ENCODE results near the gene NTRK3.

Gene NTRK3

GRCh38 chr15:88178631-88179030 is 77.9 kb downstream of the NTRK3 start:
- Histone ChIP-seq H4K8ac (ENCODE audit: low read depth, low read length) (no peak overlapping the region), H2BK120ac (ENCODE audit: insufficient read depth, low read length, poor library complexity) (no peak overlapping the region), H3K79me1 (ENCODE audit: low read length) (no peaks in the 10 kb centered on the region), H2BK5ac (ENCODE audit: low read depth, low read length, poor library complexity) (no peak overlapping the region), H2AFZ (ENCODE audit: insufficient read depth, low read length, poor library complexity) (no peak overlapping the region), H3K79me2 (ENCODE audit: control insufficient read depth, insufficient read depth, low read length, poor library complexity) (no peaks in the 10 kb centered on the region), H4K12ac (ENCODE audit: low read depth, low read length) (no peak overlapping the region), H3K18ac (ENCODE audit: low read length) (no peak overlapping the region), H3K9me3 (ENCODE audit: insufficient read depth, low read depth, low read length) (no peaks in the 10 kb centered on the region), H2BK12ac (ENCODE audit: low read length) (no peak overlapping the region), H3K27me3 (ENCODE audit: insufficient read depth, low read length) (no peaks in the 10 kb centered on the region), H3K27ac (ENCODE audit: low read depth, low read length) (no peak overlapping the region), H3K4me3 (ENCODE audit: low read depth, low read length) (no peak overlapping the region), H3K9ac (ENCODE audit: low read length) (no peak overlapping the region), H3K14ac (ENCODE audit: low read length) (no peak overlapping the region), H3K4me1 (ENCODE audit: control insufficient read depth in 1 of 2, insufficient read depth in 2 of 2, low read length in 2 of 2) (no peaks in the 10 kb centered on the region), H2AK5ac (ENCODE audit: low read length) (no peak overlapping the region), H3K4ac (ENCODE audit: low read depth, low read length) (no peak overlapping the region), H3K23ac (ENCODE audit: low read length) (no peak overlapping the region), H3K36me3 (ENCODE audit: control insufficient read depth in 1 of 2, insufficient read depth in 2 of 2, low read length in 2 of 2) (no peaks in the 10 kb centered on the region), H3K4me2 (ENCODE audit: low read length) (no peak overlapping the region), H4K91ac (ENCODE audit: low read depth, low read length) (no peak overlapping the region)
- DNase-seq, result no peak
- WGBS (ENCODE audit: extremely low coverage, insufficient coverage, insufficient read length), result no CpG with 5 or more reads among the region's 5 CpGs

GRCh38 chr15:88177451-88177850 is 79.1 kb downstream of the NTRK3 start:
- no CpG with 5 or more reads among the region's 1 CpG for WGBS (ENCODE audit: extremely low coverage, insufficient coverage, insufficient read length)
- Histone ChIP-seq H3K79me1 (ENCODE audit: low read length) (no peaks in the 10 kb centered on the region), H4K91ac (ENCODE audit: low read depth, low read length) (no peak overlapping the region), H3K4me2 (ENCODE audit: low read length) (no peak overlapping the region), H4K12ac (ENCODE audit: low read depth, low read length) (no peak overlapping the region), H2BK5ac (ENCODE audit: low read depth, low read length, poor library complexity) (no peak overlapping the region), H2AK5ac (ENCODE audit: low read length) (no peak overlapping the region), H3K27me3 (ENCODE audit: insufficient read depth, low read length) (no peaks in the 10 kb centered on the region), H3K79me2 (ENCODE audit: control insufficient read depth, insufficient read depth, low read length, poor library complexity) (no peaks in the 10 kb centered on the region), H3K27ac (ENCODE audit: low read depth, low read length) (no peak overlapping the region), H4K8ac (ENCODE audit: low read depth, low read length) (no peak overlapping the region), H3K4ac (ENCODE audit: low read depth, low read length) (no peak overlapping the region), H3K18ac (ENCODE audit: low read length) (no peak overlapping the region), H3K9ac (ENCODE audit: low read length) (no peak overlapping the region), H3K9me3 (ENCODE audit: insufficient read depth, low read depth, low read length) (no peaks in the 10 kb centered on the region), H3K14ac (ENCODE audit: low read length) (no peak overlapping the region), H2BK120ac (ENCODE audit: insufficient read depth, low read length, poor library complexity) (no peak overlapping the region), H2BK12ac (ENCODE audit: low read length) (no peak overlapping the region), H3K4me1 (ENCODE audit: control insufficient read depth in 1 of 2, insufficient read depth in 2 of 2, low read length in 2 of 2) (no peaks in the 10 kb centered on the region), H3K4me3 (ENCODE audit: low read depth, low read length) (no peak overlapping the region), H3K36me3 (ENCODE audit: control insufficient read depth in 1 of 2, insufficient read depth in 2 of 2, low read length in 2 of 2) (no peaks in the 10 kb centered on the region), H3K23ac (ENCODE audit: low read length) (no peak overlapping the region), H2AFZ (ENCODE audit: insufficient read depth, low read length, poor library complexity) (no peak overlapping the region)
- DNase-seq, result no peak

- no CpG with 5 or more reads among the region's 4 CpGs for WGBS (ENCODE audit: extremely low coverage, insufficient coverage, insufficient read length)
- H3K79me2 ChIP-seq (ENCODE audit: control insufficient read depth, insufficient read depth, low read length, poor library complexity), result no peaks in the 10 kb centered on the region
Measured at GRCh38 chr15:88174571-88174970, 82.0 kb downstream of the NTRK3 start.

GRCh38 chr15:88166082-88166993 is 90.2 kb downstream of the NTRK3 start:
- H4K8ac ChIP-seq (ENCODE audit: low read depth, low read length), result no peak overlapping the region
- no peak overlapping the region for H3K27ac ChIP-seq (ENCODE audit: low read depth, low read length)
- no peak overlapping the region for H3K4me3 ChIP-seq (ENCODE audit: low read depth, low read length)
- DNase-seq, result peak in 1 of 2 donors; percentile 18
- H3K4ac ChIP-seq (ENCODE audit: low read depth, low read length), result no peak overlapping the region
- no peak overlapping the region for H3K23ac ChIP-seq (ENCODE audit: low read length)
- no peak overlapping the region for H2AFZ ChIP-seq (ENCODE audit: insufficient read depth, low read length, poor library complexity)
- no peaks in the 10 kb centered on the region for H3K79me2 ChIP-seq (ENCODE audit: control insufficient read depth, insufficient read depth, low read length, poor library complexity)
- H3K27me3 ChIP-seq (ENCODE audit: insufficient read depth, low read length), result no peaks in the 10 kb centered on the region
- no peaks in the 10 kb centered on the region for H3K4me1 ChIP-seq (ENCODE audit: control insufficient read depth in 1 of 2, insufficient read depth in 2 of 2, low read length in 2 of 2)
- no peak overlapping the region for H2BK12ac ChIP-seq (ENCODE audit: low read length)
- no peak overlapping the region for H3K18ac ChIP-seq (ENCODE audit: low read length)
- H3K9ac ChIP-seq (ENCODE audit: low read length), result no peak overlapping the region
- H2BK5ac ChIP-seq (ENCODE audit: low read depth, low read length, poor library complexity), result no peak overlapping the region
- WGBS (ENCODE audit: extremely low coverage, insufficient coverage, insufficient read length), result no CpG with 5 or more reads among the region's 9 CpGs
- no peak overlapping the region for H4K12ac ChIP-seq (ENCODE audit: low read depth, low read length)
- H3K9me3 ChIP-seq (ENCODE audit: insufficient read depth, low read depth, low read length), result no peaks in the 10 kb centered on the region
- no peak overlapping the region for H3K4me2 ChIP-seq (ENCODE audit: low read length)
- H2AK5ac ChIP-seq (ENCODE audit: low read length), result no peak overlapping the region
- H3K14ac ChIP-seq (ENCODE audit: low read length), result no peak overlapping the region
- no peak overlapping the region for H4K91ac ChIP-seq (ENCODE audit: low read depth, low read length)
- H3K36me3 ChIP-seq (ENCODE audit: control insufficient read depth in 1 of 2, insufficient read depth in 2 of 2, low read length in 2 of 2), result no peaks in the 10 kb centered on the region
- no peak overlapping the region for H2BK120ac ChIP-seq (ENCODE audit: insufficient read depth, low read length, poor library complexity)
- H3K79me1 ChIP-seq (ENCODE audit: low read length), result no peaks in the 10 kb centered on the region

More at GRCh38 chr15:88174571-88174970, 82.0 kb downstream of the NTRK3 start:
- H3K4ac ChIP-seq (ENCODE audit: low read depth, low read length), result no peak overlapping the region
- no peak overlapping the region for H2BK5ac ChIP-seq (ENCODE audit: low read depth, low read length, poor library complexity)
- no peak overlapping the region for H4K12ac ChIP-seq (ENCODE audit: low read depth, low read length)
- no peak overlapping the region for H4K8ac ChIP-seq (ENCODE audit: low read depth, low read length)
- H3K4me2 ChIP-seq (ENCODE audit: low read length), result no peak overlapping the region
- H2AFZ ChIP-seq (ENCODE audit: insufficient read depth, low read length, poor library complexity), result no peak overlapping the region
- no peaks in the 10 kb centered on the region for H3K36me3 ChIP-seq (ENCODE audit: control insufficient read depth in 1 of 2, insufficient read depth in 2 of 2, low read length in 2 of 2)
- DNase-seq, result no peak
- no peaks in the 10 kb centered on the region for H3K79me1 ChIP-seq (ENCODE audit: low read length)
- no peak overlapping the region for H2BK120ac ChIP-seq (ENCODE audit: insufficient read depth, low read length, poor library complexity)
- no peaks in the 10 kb centered on the region for H3K9me3 ChIP-seq (ENCODE audit: insufficient read depth, low read depth, low read length)
- H2BK12ac ChIP-seq (ENCODE audit: low read length), result no peak overlapping the region
- no peak overlapping the region for H3K4me3 ChIP-seq (ENCODE audit: low read depth, low read length)
- no peak overlapping the region for H3K18ac ChIP-seq (ENCODE audit: low read length)
- H3K14ac ChIP-seq (ENCODE audit: low read length), result no peak overlapping the region
- H2AK5ac ChIP-seq (ENCODE audit: low read length), result no peak overlapping the region
- H3K9ac ChIP-seq (ENCODE audit: low read length), result no peak overlapping the region
- no peaks in the 10 kb centered on the region for H3K4me1 ChIP-seq (ENCODE audit: control insufficient read depth in 1 of 2, insufficient read depth in 2 of 2, low read length in 2 of 2)
- no peak overlapping the region for H3K27ac ChIP-seq (ENCODE audit: low read depth, low read length)
- H3K23ac ChIP-seq (ENCODE audit: low read length), result no peak overlapping the region
- H4K91ac ChIP-seq (ENCODE audit: low read depth, low read length), result no peak overlapping the region
- no peaks in the 10 kb centered on the region for H3K27me3 ChIP-seq (ENCODE audit: insufficient read depth, low read length)

All from trophoblast cell (in vitro differentiated cells and primary cell).